BJ (cell line): ENCODE results near the gene COL6A1. TPM values are rescaled to one million over a fixed set of nuclear protein-coding genes. Genes with fewer than 3 reads are reported as not detected.

ENCODE experiments used
- CTCF ChIA-PET: fragments of 350-600 bp; formaldehyde crosslinking; extraction: SDS; loops from one replicate; lab custom pipeline; 2021; ENCODE audit warnings: antibody characterized with exemption, inconsistent platforms; lab: Yijun Ruan, JAX
- POLR2A ChIA-PET: fragments of 300-600 bp; sonication (Branson Sonifier 250); formaldehyde crosslinking; extraction: SDS; loops from one replicate; lab custom pipeline; 2021; ENCODE audit warnings: antibody characterized with exemption; lab: Charles Lee
- DNase-seq: peaks from one replicate; pipeline ENCODE4 v3.0.0-alpha.2; 2011; ENCODE audit warnings: low read depth
- H3K27me3 ChIP-seq: 2 replicates; pipeline ENCODE4 v1.6.0; 2011; ENCODE audit warnings: low read length; ENCODE audit not compliant: control insufficient read depth, insufficient read depth
- H3K36me3 ChIP-seq: 2 replicates; pipeline ENCODE4 v1.5.1; 2011; ENCODE audit warnings: low read length; ENCODE audit not compliant: control insufficient read depth, insufficient read depth
- H3K4me3 ChIP-seq: 2 replicates; pipeline ENCODE4 v1.5.1; 2011; ENCODE audit warnings: low read depth, mild to moderate bottlenecking, control low read depth, low read length
- CTCF ChIP-seq: IDR thresholded peaks from 2 replicates; pipeline ENCODE4 v1.5.1; 2011; ENCODE audit warnings: low read depth, mild to moderate bottlenecking, control low read depth, inconsistent platforms, low read length, moderate library complexity; ENCODE audit not compliant: insufficient read depth
- polyA plus RNA-seq: library from polyadenylated mRNA; depleted of rRNA; stranded (reverse); fragments of >200 nt; gene quantifications from 2 replicates; pipeline ENCODE4 v1.2.3, GENCODE V29; 2011

The COL6A1 gene
- polyA plus RNA-seq, 1 experiment, result 672 TPM

GRCh38 chr21:45947716-45948255 is 33.8 kb upstream of the COL6A1 start:
- Histone ChIP-seq H3K4me3 (no peak overlapping the region), H3K36me3 (no peaks in the 10 kb centered on the region), H3K27me3 (peaks cover 3% of the 10 kb centered on the region; the same call in 1 of the 2 replicates)
- no peak for DNase-seq
- TF ChIP-seq CTCF, result no peak
- ChIA-PET POLR2A (no interaction called here), CTCF (interaction anchor here (1.5 kb wide), 1 partner anchor 26 kb away, joined by 5 read pairs; no protein-coding TSS in a partner anchor)

- CTCF ChIA-PET, result interaction anchor here (0.7 to 1.5 kb wide), 2 partner anchors 10 to 27 kb away, joined by 3 to 5 read pairs; no protein-coding TSS in a partner anchor
- no peaks in the 10 kb centered on the region for H3K36me3 ChIP-seq
- peaks cover 3% of the 10 kb centered on the region; the same call in 1 of the 2 replicates for H3K27me3 ChIP-seq
- POLR2A ChIA-PET, result no interaction called here
- no peak overlapping the region for H3K4me3 ChIP-seq
- no peak for TF ChIP-seq CTCF
- DNase-seq, result no peak
These were observed 32.9 kb upstream of the COL6A1 start for GRCh38 chr21:45948576-45949141.

DNA sequence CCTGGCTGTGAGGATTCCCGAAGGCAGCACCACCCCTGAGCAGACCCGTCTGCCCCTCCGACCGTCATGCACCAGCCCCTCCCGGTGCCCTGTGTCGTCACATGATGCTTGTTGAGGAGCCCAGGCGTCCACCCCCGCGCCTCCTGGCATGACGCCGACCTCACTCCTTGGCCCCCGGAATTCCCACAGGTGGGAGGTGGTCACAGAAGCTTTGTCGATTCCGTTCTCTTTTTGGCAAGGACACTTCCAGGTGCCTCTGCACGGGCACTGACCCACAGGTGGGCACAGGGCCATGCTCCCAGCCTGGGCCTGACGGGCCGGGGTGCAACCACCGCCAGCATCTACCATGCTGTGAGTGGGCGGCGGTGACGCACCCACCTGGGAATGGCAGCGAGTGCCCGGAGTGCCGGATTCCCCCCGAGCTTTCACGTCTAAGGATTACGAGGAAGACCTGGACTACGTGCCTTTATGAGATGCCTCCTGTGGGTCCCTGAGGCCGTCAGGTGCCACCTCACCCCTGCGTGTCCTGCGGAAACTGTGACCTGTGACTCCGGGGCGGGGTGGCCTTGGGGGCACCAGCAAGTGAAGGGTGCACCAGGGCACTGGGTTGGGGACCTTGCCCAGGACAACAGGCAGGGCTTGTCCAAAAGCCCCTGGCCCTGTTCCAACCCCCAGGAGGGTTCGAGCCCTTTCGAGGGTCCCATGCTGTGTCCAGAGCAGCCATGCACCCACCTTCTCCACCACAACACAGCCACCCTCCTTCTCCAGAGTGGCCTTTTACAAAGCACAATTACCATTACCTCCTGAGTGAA is 31.4 kb upstream of the COL6A1 start:
- ChIA-PET CTCF (no interaction called here), POLR2A (no interaction called here)
- DNase-seq, result no peak
- Histone ChIP-seq H3K27me3 (peaks cover 3% of the 10 kb centered on the region; the same call in 1 of the 2 replicates), H3K4me3 (no peak overlapping the region), H3K36me3 (no peaks in the 10 kb centered on the region)
- no peak for TF ChIP-seq CTCF

- Histone ChIP-seq H3K36me3 (no peaks in the 10 kb centered on the region), H3K27me3 (peaks cover 3% of the 10 kb centered on the region; the same call in 1 of the 2 replicates), H3K4me3 (no peak overlapping the region)
- no peak for DNase-seq
- POLR2A ChIA-PET, result no interaction called here
- CTCF ChIA-PET, result interaction anchor here (1.4 kb wide), 1 partner anchor 21 kb away, joined by 4 read pairs; no protein-coding TSS in a partner anchor
- no peak for TF ChIP-seq CTCF
These were observed 30.6 kb upstream of the COL6A1 start for GRCh38 chr21:45950740-45951515.
